ENCODE data around the gene AATK. TPM values are rescaled to one million over a fixed set of nuclear protein-coding genes. Genes with fewer than 3 reads are reported as not detected.

AATK gene
- total and polyA plus RNA-seq, 2 of the 13 experiments (the other 11 are each of a cell fraction or from before 2014, with no cell fraction given) = 2.9 to 8.4 TPM

DNA sequence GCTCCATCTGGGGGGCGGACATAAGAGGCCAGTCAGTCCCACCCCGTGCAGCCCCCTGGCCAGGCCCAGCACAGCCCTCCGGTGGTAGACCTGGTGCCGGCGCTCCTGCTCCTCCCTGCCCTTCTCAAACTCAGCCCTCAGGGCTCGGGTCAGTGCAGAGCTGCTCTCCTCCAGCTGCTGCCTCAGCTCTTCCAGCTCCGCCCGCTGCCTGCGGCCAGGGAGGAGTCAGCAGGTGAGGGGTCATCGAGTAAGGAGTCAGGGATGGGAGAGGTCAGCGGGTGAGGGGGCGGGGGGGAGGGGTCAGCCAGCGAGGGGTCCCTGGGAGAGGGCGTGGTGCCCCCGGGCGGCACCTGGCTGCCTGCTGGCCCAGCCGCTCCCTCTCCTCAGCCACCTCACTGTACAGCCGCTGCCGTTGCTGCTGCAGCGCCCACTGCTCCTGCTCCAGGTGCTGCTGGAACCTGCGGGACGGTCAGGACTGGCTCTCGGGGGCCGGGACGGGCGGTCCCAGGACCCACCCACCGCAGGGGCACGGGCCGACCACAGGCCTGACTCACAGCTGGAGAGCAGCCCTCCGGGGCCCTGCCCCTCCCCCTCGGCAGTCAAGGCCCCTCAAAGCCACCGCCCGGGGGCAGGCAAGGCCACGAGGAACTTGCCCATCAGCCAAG is 26.5 kb upstream of the AATK start:
- H3K79me2 ChIP-seq (ENCODE audit: insufficient read depth, low read length) = no peaks in the 10 kb centered on the region
- CTCF ChIA-PET (ENCODE audit: low intra/inter-chr PET ratio, low total read pairs) = no interaction called here
- H3K27ac ChIP-seq (ENCODE audit: extremely low read length, insufficient read depth, low read length) = no peak overlapping the region
- DNase-seq (ENCODE audit: low spot score) (no peak), ATAC-seq (no peak), FAIRE-seq (no peak)
- POLR2A ChIA-PET = interaction anchor here (1.4 kb wide), 1 partner anchor 30 kb away, joined by 3 read pairs; the partner anchor contains the start of gene CEP131
- no peak for TF ChIP-seq ZIK1 (CRISPR knock-in tag; IDR thresholded peaks at IDR 0.05; ENCODE audit: borderline replicate concordance, low read depth)
- TF ChIP-seq STAG1 (CRISPR knock-in tag; IDR thresholded peaks at IDR 0.05) = no peak
- no peak for TF ChIP-seq MAFF (IDR thresholded peaks at IDR 0.05; ENCODE audit: low read depth, low read length)
- no peak for TF ChIP-seq CREM (IDR thresholded peaks at IDR 0.05)
- TF ChIP-seq CREM (CRISPR knock-in tag; IDR thresholded peaks at IDR 0.05) = no peak
- no peak for TF ChIP-seq REXO4 (CRISPR knock-in tag; IDR thresholded peaks at IDR 0.05; ENCODE audit: borderline replicate concordance)
- TF ChIP-seq ZNF10 (CRISPR knock-in tag; IDR thresholded peaks at IDR 0.05; ENCODE audit: borderline replicate concordance, low read depth) = no peak
- TF ChIP-seq ZNF24 (IDR thresholded peaks at IDR 0.05) = no peak
- no peak for TF ChIP-seq ZNF264 (CRISPR knock-in tag; IDR thresholded peaks at IDR 0.05)
- TF ChIP-seq, protein P1, sequence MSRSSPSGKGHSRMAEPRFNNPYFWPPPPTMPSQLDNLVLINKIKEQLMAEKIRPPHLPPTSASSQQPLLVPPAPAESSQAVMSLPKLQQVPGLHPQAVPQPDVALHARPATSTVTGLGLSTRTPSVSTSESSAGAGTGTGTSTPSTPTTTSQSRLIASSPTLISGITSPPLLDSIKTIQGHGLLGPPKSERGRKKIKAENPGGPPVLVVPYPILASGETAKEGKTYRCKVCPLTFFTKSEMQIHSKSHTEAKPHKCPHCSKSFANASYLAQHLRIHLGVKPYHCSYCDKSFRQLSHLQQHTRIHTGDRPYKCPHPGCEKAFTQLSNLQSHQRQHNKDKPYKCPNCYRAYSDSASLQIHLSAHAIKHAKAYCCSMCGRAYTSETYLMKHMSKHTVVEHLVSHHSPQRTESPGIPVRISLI (CRISPR knock-in tag; IDR thresholded peaks at IDR 0.05; ENCODE audit: borderline replicate concordance) = no peak
- no peak for TF ChIP-seq ZFP36L1 (CRISPR knock-in tag; IDR thresholded peaks at IDR 0.05)
- H4K20me1 ChIP-seq (ENCODE audit: insufficient read depth, low read length) = no peaks in the 10 kb centered on the region
- in situ Hi-C loops (cut with HindIII; ENCODE audit: extremely low pct_ligation_motif_present, low pct_unique_long_range_greater_than_20kb) = loop anchor here (5.0 kb wide), 1 partner anchor 50 kb away; no protein-coding TSS in a partner anchor
- no peak overlapping the region for H2AFZ ChIP-seq (ENCODE audit: low read length)
- no peak overlapping the region for H3K9ac ChIP-seq (ENCODE audit: insufficient read depth, low read depth, low read length)
- no peak overlapping the region for H3K4me3 ChIP-seq (replicated peaks in 1 of 3; ENCODE audit: insufficient read depth in 1 of 3, low read depth in 2 of 3, low read length in 3 of 3)
- WGBS (ENCODE audit: low lambda C conversion rate) = 96% methylated on average over 26 of the region's 34 CpGs
- H3K4me2 ChIP-seq (ENCODE audit: low read depth, low read length) = no peak overlapping the region
- no peaks in the 10 kb centered on the region for H3K27me3 ChIP-seq (ENCODE audit: control insufficient read depth in 1 of 2, insufficient read depth in 2 of 2, low read length in 2 of 2)
- intact Hi-C loops (cut with micrococcal nuclease; ENCODE audit: unreplicated experiment) = no loop called here
- BruUV-seq (replicated peaks) = no TSS peak
- peaks cover 7 to 11% of the 10 kb centered on the region in 2 experiments; a peak in 3 of 5 replicates for H3K36me3 ChIP-seq (replicated peaks in 1 of 2; ENCODE audit: control insufficient read depth in 1 of 2, insufficient read depth in 2 of 2, low read length in 2 of 2)
- H3K9me3 ChIP-seq (ENCODE audit: low read length) = no peaks in the 10 kb centered on the region
- H3K4me1 ChIP-seq (ENCODE audit: insufficient read depth, low read length) = no peaks in the 10 kb centered on the region

Measured in HepG2 (cell line).